ENCODE data around the gene PSKH1.

DNA sequence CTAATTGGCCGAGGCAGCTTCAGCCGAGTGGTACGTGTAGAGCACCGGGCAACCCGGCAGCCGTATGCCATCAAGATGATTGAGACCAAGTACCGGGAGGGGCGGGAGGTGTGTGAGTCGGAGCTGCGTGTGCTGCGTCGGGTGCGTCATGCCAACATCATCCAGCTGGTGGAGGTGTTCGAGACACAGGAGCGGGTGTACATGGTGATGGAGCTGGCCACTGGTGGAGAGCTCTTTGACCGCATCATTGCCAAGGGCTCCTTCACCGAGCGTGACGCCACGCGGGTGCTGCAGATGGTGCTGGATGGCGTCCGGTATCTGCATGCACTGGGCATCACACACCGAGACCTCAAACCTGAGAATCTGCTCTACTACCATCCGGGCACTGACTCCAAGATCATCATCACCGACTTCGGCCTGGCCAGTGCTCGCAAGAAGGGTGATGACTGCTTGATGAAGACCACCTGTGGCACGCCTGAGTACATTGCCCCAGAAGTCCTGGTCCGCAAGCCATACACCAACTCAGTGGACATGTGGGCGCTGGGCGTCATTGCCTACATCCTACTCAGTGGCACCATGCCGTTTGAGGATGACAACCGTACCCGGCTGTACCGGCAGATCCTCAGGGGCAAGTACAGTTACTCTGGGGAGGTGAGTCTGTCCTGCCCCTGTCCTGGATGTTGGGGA, 16.1 kb downstream of the PSKH1 start:
- TF ChIP-seq, protein P1, sequence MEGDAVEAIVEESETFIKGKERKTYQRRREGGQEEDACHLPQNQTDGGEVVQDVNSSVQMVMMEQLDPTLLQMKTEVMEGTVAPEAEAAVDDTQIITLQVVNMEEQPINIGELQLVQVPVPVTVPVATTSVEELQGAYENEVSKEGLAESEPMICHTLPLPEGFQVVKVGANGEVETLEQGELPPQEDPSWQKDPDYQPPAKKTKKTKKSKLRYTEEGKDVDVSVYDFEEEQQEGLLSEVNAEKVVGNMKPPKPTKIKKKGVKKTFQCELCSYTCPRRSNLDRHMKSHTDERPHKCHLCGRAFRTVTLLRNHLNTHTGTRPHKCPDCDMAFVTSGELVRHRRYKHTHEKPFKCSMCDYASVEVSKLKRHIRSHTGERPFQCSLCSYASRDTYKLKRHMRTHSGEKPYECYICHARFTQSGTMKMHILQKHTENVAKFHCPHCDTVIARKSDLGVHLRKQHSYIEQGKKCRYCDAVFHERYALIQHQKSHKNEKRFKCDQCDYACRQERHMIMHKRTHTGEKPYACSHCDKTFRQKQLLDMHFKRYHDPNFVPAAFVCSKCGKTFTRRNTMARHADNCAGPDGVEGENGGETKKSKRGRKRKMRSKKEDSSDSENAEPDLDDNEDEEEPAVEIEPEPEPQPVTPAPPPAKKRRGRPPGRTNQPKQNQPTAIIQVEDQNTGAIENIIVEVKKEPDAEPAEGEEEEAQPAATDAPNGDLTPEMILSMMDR (conservative IDR thresholded peaks at IDR 0.05; ENCODE audit: low read depth, low read length): no peak
- TF ChIP-seq EZH2 (IDR thresholded peaks at IDR 0.05; ENCODE audit: borderline replicate concordance, low read depth, low read length, poor library complexity, severe bottlenecking): no peak

All from A673 (cell line).